Common myeloid progenitor, CD34-positive (primary cell): ENCODE results near the gene DUSP16.
"Not testable (repeated sequence)": the region's sequence is repeated elsewhere in the genome, so short reads cannot be mapped to it uniquely, and the experiment has no call there.

Source experiments
- CTCF ChIA-PET: fragments of 350-600 bp; sonication (Branson Sonifier 250); formaldehyde crosslinking; loops from one replicate; lab custom pipeline; 2021; ENCODE audit warnings: antibody characterized with exemption; lab: Charles Lee
- POLR2A ChIA-PET: fragments of 350-600 bp; sonication (Branson Sonifier 250); formaldehyde crosslinking; loops from one replicate; lab custom pipeline; 2021; ENCODE audit warnings: antibody characterized with exemption; lab: Charles Lee
- DNase-seq, 3 donors: peaks; one replicate each; pipeline versions ENCODE4 v3.0.0 to v3.0.0-alpha.2; 2013
- H3K27ac ChIP-seq, 2 experiments: 1 replicate in 1 of 2; 2 replicates in 1 of 2; pipeline ENCODE4 v1.7.0; 2013; ENCODE audit warnings: inconsistent platforms in 2 of 2, low read length in 2 of 2, mild to moderate bottlenecking in 2 of 2, low read depth in 1 of 2, moderate library complexity in 1 of 2; ENCODE audit not compliant: severe bottlenecking in 2 of 2, insufficient read depth in 1 of 2, poor library complexity in 1 of 2
- H3K27me3 ChIP-seq, 5 experiments: replicated peaks in 2 of 5; 1 replicate in 3 of 5; 2 replicates in 2 of 5; pipeline versions ENCODE4 v1.6.1 to v1.7.0; 2013; ENCODE audit warnings: low read length in 4 of 5, mild to moderate bottlenecking in 2 of 5, moderate library complexity in 2 of 5, inconsistent platforms in 1 of 5; ENCODE audit not compliant: insufficient read depth in 5 of 5, control insufficient read depth in 4 of 5
- H3K36me3 ChIP-seq, 4 experiments: 1 replicate in 2 of 4; 2 replicates in 2 of 4; pipeline versions ENCODE4 v1.6.1 to v1.7.0; 2013; ENCODE audit warnings: low read length in 3 of 4, control low read depth in 1 of 4, mild to moderate bottlenecking in 1 of 4; ENCODE audit not compliant: control insufficient read depth in 4 of 4, insufficient read depth in 4 of 4
- H3K4me1 ChIP-seq, 4 experiments: 1 replicate in 3 of 4; 2 replicates in 1 of 4; pipeline versions ENCODE4 v1.6.1 to v1.7.1; 2013; ENCODE audit warnings: low read length in 3 of 4, mild to moderate bottlenecking in 3 of 4, control low read depth in 1 of 4, inconsistent platforms in 1 of 4, moderate library complexity in 1 of 4; ENCODE audit not compliant: control insufficient read depth in 4 of 4, insufficient read depth in 4 of 4; ENCODE audit errors: control extremely low read depth in 1 of 4
- H3K4me3 ChIP-seq, 7 experiments: 1 replicate in 4 of 7; 2 replicates in 3 of 7; pipeline versions ENCODE4 v1.5.1 to v1.7.0; 2013; ENCODE audit warnings: mild to moderate bottlenecking in 7 of 7, low read length in 6 of 7, moderate library complexity in 6 of 7, inconsistent platforms in 2 of 7, low read depth in 2 of 7, control low read depth in 1 of 7; ENCODE audit not compliant: insufficient read depth in 4 of 7, control insufficient read depth in 1 of 7; ENCODE audit errors: extremely low read depth in 1 of 7
- H3K9me3 ChIP-seq, 5 experiments: 1 replicate in 4 of 5; 2 replicates in 1 of 5; pipeline versions ENCODE4 v1.6.1 to v1.7.1; 2013; ENCODE audit warnings: low read length in 4 of 5, mild to moderate bottlenecking in 2 of 5, inconsistent platforms in 1 of 5, low read depth in 1 of 5, moderate library complexity in 1 of 5; ENCODE audit not compliant: control insufficient read depth in 4 of 5, insufficient read depth in 2 of 5; ENCODE audit errors: control extremely low read depth in 1 of 5
- WGBS: methylation state at CpG from one replicate; pipeline ENCODE4 v1.1.5; 2013; ENCODE audit not compliant: insufficient coverage; 5-methylcytosine and 5-hydroxymethylcytosine counted together

The DUSP16 gene

GRCh38 chr12:12592930-12593329 is 30.3 kb upstream of the DUSP16 start:
- CTCF ChIA-PET, result no interaction called here
- Histone ChIP-seq H3K4me1 (peaks cover 0 to 2% (median 0%) of the 10 kb centered on the region in 4 experiments), H3K27ac (no peak overlapping the region), H3K9me3 (no peaks in the 10 kb centered on the region), H3K36me3 (no peaks in the 10 kb centered on the region), H3K27me3 (no peaks in the 10 kb centered on the region), H3K4me3 (no peak overlapping the region)
- POLR2A ChIA-PET, result no interaction called here
- 100% methylated on average over 2 of the region's 3 CpGs for WGBS
- DNase-seq, result no peak

- Histone ChIP-seq H3K27ac (no peak overlapping the region), H3K36me3 (no peaks in the 10 kb centered on the region), H3K4me3 (no peak overlapping the region), H3K27me3 (no peaks in the 10 kb centered on the region), H3K4me1 (peaks cover 0 to 2% (median 0%) of the 10 kb centered on the region in 4 experiments), H3K9me3 (no peaks in the 10 kb centered on the region)
- CTCF ChIA-PET, result no interaction called here
- POLR2A ChIA-PET, result no interaction called here
- 97% methylated on average over 6 of the region's 6 CpGs for WGBS
- no peak for DNase-seq
These were observed 28.3 kb upstream of the DUSP16 start for GRCh38 chr12:12590961-12591360.

- POLR2A ChIA-PET, H3K4me1 ChIP-seq, H3K27me3 ChIP-seq, H3K9me3 ChIP-seq, H3K36me3 ChIP-seq, DNase-seq, H3K4me3 ChIP-seq, H3K27ac ChIP-seq: not testable (repeated sequence)
- CTCF ChIA-PET, result interaction anchor here (0.7 to 1.1 kb wide), 2 partner anchors 19 to 24 kb away, joined by 3 to 4 read pairs; no protein-coding TSS in a partner anchor
- 100% methylated on average over 2 of the region's 3 CpGs for WGBS
These were observed 25.8 kb upstream of the DUSP16 start for GRCh38 chr12:12588436-12588835.

- H3K4me3 ChIP-seq, result no peak overlapping the region
- DNase-seq, result no peak
- POLR2A ChIA-PET, result no interaction called here
These were observed 25.2 kb upstream of the DUSP16 start for GRCh38 chr12:12587878-12588277.

GRCh38 chr12:12586879-12587675 is 24.4 kb upstream of the DUSP16 start:
- Histone ChIP-seq H3K4me1 (no peaks in the 10 kb centered on the region), H3K4me3 (no peak overlapping the region), H3K9me3 (no peaks in the 10 kb centered on the region), H3K27ac (no peak overlapping the region), H3K27me3 (no peaks in the 10 kb centered on the region), H3K36me3 (no peaks in the 10 kb centered on the region)
- WGBS, result 96% methylated on average over 3 of the region's 8 CpGs
- DNase-seq, result no peak
- ChIA-PET CTCF (interaction anchor here (1.4 kb wide), 1 partner anchor 59 kb away, joined by 3 read pairs; no protein-coding TSS in a partner anchor), POLR2A (no interaction called here)

More at GRCh38 chr12:12587878-12588277, 25.2 kb upstream of the DUSP16 start:
- H3K27me3 ChIP-seq, result no peaks in the 10 kb centered on the region
- peaks cover 0 to 2% (median 0%) of the 10 kb centered on the region in 4 experiments for H3K4me1 ChIP-seq
- CTCF ChIA-PET, result interaction anchor here (0.7 to 1.1 kb wide), 2 partner anchors 18 to 23 kb away, joined by 3 to 4 read pairs; no protein-coding TSS in a partner anchor
- no peak overlapping the region for H3K27ac ChIP-seq
- H3K36me3 ChIP-seq, result no peaks in the 10 kb centered on the region
- no peaks in the 10 kb centered on the region for H3K9me3 ChIP-seq
- WGBS, result 100% methylated on average over 1 of the region's 1 CpG

GRCh38 chr12:12585115-12585863 is 22.6 kb upstream of the DUSP16 start:
- 94% methylated on average over 2 of the region's 2 CpGs for WGBS
- Histone ChIP-seq H3K9me3 (no peaks in the 10 kb centered on the region), H3K36me3 (no peaks in the 10 kb centered on the region), H3K27ac (no peak overlapping the region), H3K4me1 (no peaks in the 10 kb centered on the region), H3K4me3 (no peak overlapping the region), H3K27me3 (no peaks in the 10 kb centered on the region)
- no peak for DNase-seq
- ChIA-PET CTCF (no interaction called here), POLR2A (no interaction called here)
